GM19468 (cell line): ENCODE measurements around the gene TYR.
"Not testable (repeated sequence)": the region's sequence is repeated elsewhere in the genome, so short reads cannot be mapped to it uniquely, and the experiment has no call there.

Source experiments
- ATAC-seq: cut with Tn5 transposase; IDR thresholded peaks from one replicate; pipeline ENCODE4 v1.9.1; 2021; ENCODE audit warnings: mild to moderate bottlenecking, moderate library complexity, moderate number of reproducible peaks; ENCODE audit not compliant: unreplicated experiment; ENCODE audit errors: extremely low read depth

The TYR gene

GRCh38 chr11:89340450-89340849 is 162.8 kb downstream of the TYR start:
- not testable (repeated sequence) for ATAC-seq

GRCh38 chr11:89342880-89343572 is 165.4 kb downstream of the TYR start:
- not testable (repeated sequence) for ATAC-seq
